Measurements from ENCODE around the gene PQBP1. TPM values are rescaled to one million over a fixed set of nuclear protein-coding genes. Genes with fewer than 3 reads are reported as not detected.

Gene PQBP1
- total and polyA plus RNA-seq, 2 donors (not counting 3 experiments of a cell fraction or from before 2014, with no cell fraction given), result 86.3 to 86.8 TPM

DNA sequence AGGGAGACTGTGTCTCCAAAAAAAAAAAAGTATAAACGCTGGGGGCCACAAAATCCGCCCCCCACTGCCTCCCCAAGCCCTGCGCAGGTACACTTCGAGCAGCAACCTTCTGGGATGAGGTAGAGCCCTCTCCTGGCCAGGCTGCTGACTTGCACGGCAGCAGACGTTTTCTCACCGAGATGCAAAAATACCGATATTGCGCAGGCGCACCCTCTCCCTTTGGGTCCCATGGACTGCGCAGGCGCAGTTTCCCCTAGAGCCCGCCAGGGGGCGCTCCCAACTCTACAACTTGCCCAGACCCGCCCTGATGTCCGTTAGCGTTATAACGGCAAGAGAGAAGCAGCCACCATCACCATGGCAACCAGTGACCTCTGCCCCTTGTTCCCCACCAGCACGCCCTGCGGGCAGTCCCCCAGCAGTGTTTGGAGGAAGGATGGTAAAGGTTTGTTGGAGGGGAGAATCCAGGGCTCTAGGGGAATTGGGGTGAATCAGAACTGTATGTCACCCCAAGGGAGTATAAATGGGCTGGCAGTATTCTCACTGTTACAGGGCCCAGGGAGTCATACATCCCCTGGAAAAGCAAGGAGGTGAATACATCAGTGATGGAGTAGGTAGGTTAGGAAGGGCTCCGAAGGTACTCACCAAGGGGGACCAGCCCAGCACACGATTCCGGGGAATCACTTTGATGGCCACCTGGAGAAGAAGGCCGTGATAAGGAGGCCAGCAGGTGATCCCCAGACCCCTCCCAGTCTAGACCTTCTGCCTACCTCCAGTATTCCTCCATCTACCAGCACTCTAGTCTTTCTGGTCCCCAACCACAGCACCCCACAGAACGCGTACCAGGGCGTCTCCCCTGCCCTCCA lies 19.6 kb downstream of the PQBP1 start:
- dilution Hi-C loops (cut with MboI; ENCODE audit: extremely low pct_ligation_motif_present, low sequenced_read_pairs), result no loop called here
- intact Hi-C loops (cut with micrococcal nuclease), result loop anchor here (1.0 to 2.0 kb wide), 3 partner anchors 19 to 286 kb away; partner anchors contain the start of gene TFE3
- BruUV-seq (replicated peaks), result no TSS peak
- H4K20me1 ChIP-seq (replicated peaks; ENCODE audit: control insufficient read depth, extremely low read depth, insufficient read depth, low read length), result no peaks in the 10 kb centered on the region
- ChIA-PET CTCF (interaction anchor here (1.1 kb wide), 1 partner anchor 26 kb away, joined by 3 read pairs; no protein-coding TSS in a partner anchor), POLR2A (no interaction called here)
- no peak overlapping the region for H3K4me2 ChIP-seq (ENCODE audit: insufficient read depth, low read length)
- no peaks in the 10 kb centered on the region for H3K9me3 ChIP-seq (replicated peaks; ENCODE audit: control insufficient read depth, insufficient read depth, low read length)
- peaks cover 2% of the 10 kb centered on the region for H3K4me1 ChIP-seq (ENCODE audit: control insufficient read depth, extremely low read depth, insufficient read depth, low read length)
- H3K79me2 ChIP-seq (ENCODE audit: control insufficient read depth, insufficient read depth, low read length), result peaks cover 2% of the 10 kb centered on the region
- DNase-seq (ENCODE audit: low read depth, low spot score) (peak; percentile 93), FAIRE-seq (peak; percentile 98)
- no peaks in the 10 kb centered on the region for H3K9me1 ChIP-seq (replicated peaks; ENCODE audit: control insufficient read depth, extremely low read depth, insufficient read depth, low read length)
- H2AFZ ChIP-seq (ENCODE audit: low read depth, low read length), result no peak overlapping the region
- H3K36me3 ChIP-seq (ENCODE audit: control insufficient read depth in 2 of 2, extremely low read depth in 1 of 2, insufficient read depth in 2 of 2, low read length in 2 of 2), result no peaks in the 10 kb centered on the region
- no peak overlapping the region for H3K27ac ChIP-seq (ENCODE audit: insufficient read depth, low read depth, low read length)
- H3K9ac ChIP-seq (replicated peaks; ENCODE audit: extremely low read depth, insufficient read depth, low read length), result no peak overlapping the region
- peak; percentile 91 to 95 for TF ChIP-seq CTCF (IDR thresholded peaks at IDR 0.05; ENCODE audit: extremely low read depth in 1 of 2, insufficient read depth in 1 of 2, low read depth in 1 of 2, low read length in 2 of 2)
- no peak for TF ChIP-seq POLR2AphosphoS5 (IDR thresholded peaks at IDR 0.05; ENCODE audit: insufficient read depth, low read depth, low read length)
- TF ChIP-seq FOS (IDR thresholded peaks at IDR 0.05; ENCODE audit: borderline replicate concordance, insufficient read depth, low read length), result no peak
- H3K27me3 ChIP-seq (ENCODE audit: control insufficient read depth in 2 of 2, insufficient read depth in 2 of 2, low read length in 2 of 2), result no peaks in the 10 kb centered on the region
- H3K4me3 ChIP-seq (replicated peaks in 1 of 3; ENCODE audit: insufficient read depth in 1 of 3, low read depth in 1 of 3, low read length in 3 of 3), result no peak overlapping the region

GRCh38 chrX:48918301-48918642 lies 20.5 kb downstream of the PQBP1 start:
- DNase-seq (ENCODE audit: low read depth, low spot score) (no peak), FAIRE-seq (no peak)
- Histone ChIP-seq H3K4me3 (replicated peaks in 1 of 3; ENCODE audit: insufficient read depth in 1 of 3, low read depth in 1 of 3, low read length in 3 of 3) (peak overlapping the region; percentile 50 to 63 (median 61)), H3K9me1 (replicated peaks; ENCODE audit: control insufficient read depth, extremely low read depth, insufficient read depth, low read length) (no peaks in the 10 kb centered on the region), H3K9ac (replicated peaks; ENCODE audit: extremely low read depth, insufficient read depth, low read length) (no peak overlapping the region), H3K4me1 (ENCODE audit: control insufficient read depth, extremely low read depth, insufficient read depth, low read length) (peaks cover 2% of the 10 kb centered on the region), H2AFZ (ENCODE audit: low read depth, low read length) (no peak overlapping the region), H3K27me3 (ENCODE audit: control insufficient read depth in 2 of 2, insufficient read depth in 2 of 2, low read length in 2 of 2) (no peaks in the 10 kb centered on the region), H3K36me3 (ENCODE audit: control insufficient read depth in 2 of 2, extremely low read depth in 1 of 2, insufficient read depth in 2 of 2, low read length in 2 of 2) (no peaks in the 10 kb centered on the region), H3K79me2 (ENCODE audit: control insufficient read depth, insufficient read depth, low read length) (peaks cover 2% of the 10 kb centered on the region), H4K20me1 (replicated peaks; ENCODE audit: control insufficient read depth, extremely low read depth, insufficient read depth, low read length) (no peaks in the 10 kb centered on the region), H3K4me2 (ENCODE audit: insufficient read depth, low read length) (peak overlapping the region; percentile 31), H3K27ac (ENCODE audit: insufficient read depth, low read depth, low read length) (no peak overlapping the region), H3K9me3 (replicated peaks; ENCODE audit: control insufficient read depth, insufficient read depth, low read length) (no peaks in the 10 kb centered on the region)
- no TSS peak for BruUV-seq (replicated peaks)
- CTCF ChIA-PET, result no interaction called here
- POLR2A ChIA-PET, result no interaction called here
- TF ChIP-seq POLR2A (IDR thresholded peaks at IDR 0.05; ENCODE audit: low read depth, low read length), result no peak
- TF ChIP-seq FOS (IDR thresholded peaks at IDR 0.05; ENCODE audit: borderline replicate concordance, insufficient read depth, low read length), result no peak
- TF ChIP-seq MAX (IDR thresholded peaks at IDR 0.05; ENCODE audit: insufficient read depth, insufficient read length), result no peak
- TF ChIP-seq JUN (IDR thresholded peaks at IDR 0.05; ENCODE audit: borderline replicate concordance, insufficient read depth, insufficient read length, low read depth), result no peak
- no peak for TF ChIP-seq EZH2 (IDR thresholded peaks at IDR 0.05; ENCODE audit: borderline replicate concordance, low read depth, low read length, severe bottlenecking)
- dilution Hi-C loops (cut with MboI; ENCODE audit: extremely low pct_ligation_motif_present, low sequenced_read_pairs), result no loop called here
- intact Hi-C loops (cut with micrococcal nuclease), result no loop called here

All from endothelial cell of umbilical vein (primary cell).